HG03442 (cell line): ENCODE data around the gene SLC25A25.

Source experiments
- ATAC-seq: cut with Tn5 transposase; IDR thresholded peaks from one replicate; pipeline ENCODE4 v1.9.1; 2021; ENCODE audit warnings: mild to moderate bottlenecking, moderate library complexity; ENCODE audit not compliant: unreplicated experiment

SLC25A25 gene

GRCh38 chr9:128072144-128073021 lies 4.4 kb downstream of the SLC25A25 start:
- no peak for ATAC-seq

DNA sequence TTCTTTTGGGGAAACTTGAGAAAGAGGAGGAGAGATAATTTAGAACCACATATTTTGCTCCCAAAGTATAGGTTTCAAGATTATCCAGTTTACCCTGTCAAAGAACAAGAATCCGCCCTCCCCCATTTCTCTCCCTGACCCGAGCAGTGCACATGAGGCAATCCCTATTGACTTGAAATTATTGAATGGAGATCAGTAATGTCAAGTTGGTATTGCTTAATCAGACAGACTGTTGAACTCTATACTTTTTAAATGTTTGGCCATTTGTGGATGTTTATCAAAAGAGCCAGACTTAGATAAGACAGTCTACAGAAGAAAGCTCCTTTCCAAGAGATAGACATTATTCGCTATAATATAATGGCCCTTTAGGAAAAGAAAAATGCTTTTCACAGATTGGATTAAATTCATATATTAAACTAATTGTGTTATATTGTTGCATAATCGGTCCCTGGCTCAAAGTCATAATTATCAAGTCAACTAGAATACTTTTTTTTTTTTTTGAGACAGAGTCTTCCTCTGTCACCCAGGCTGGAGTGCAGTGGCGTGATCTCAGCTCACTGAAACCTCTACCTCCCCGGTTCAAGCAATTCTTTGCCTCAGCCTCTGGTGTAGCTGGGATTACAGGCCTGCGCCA lies 5.3 kb downstream of the SLC25A25 start:
- no peak for ATAC-seq

GRCh38 chr9:128077847-128078503 lies 9.9 kb downstream of the SLC25A25 start:
- no peak for ATAC-seq

DNA sequence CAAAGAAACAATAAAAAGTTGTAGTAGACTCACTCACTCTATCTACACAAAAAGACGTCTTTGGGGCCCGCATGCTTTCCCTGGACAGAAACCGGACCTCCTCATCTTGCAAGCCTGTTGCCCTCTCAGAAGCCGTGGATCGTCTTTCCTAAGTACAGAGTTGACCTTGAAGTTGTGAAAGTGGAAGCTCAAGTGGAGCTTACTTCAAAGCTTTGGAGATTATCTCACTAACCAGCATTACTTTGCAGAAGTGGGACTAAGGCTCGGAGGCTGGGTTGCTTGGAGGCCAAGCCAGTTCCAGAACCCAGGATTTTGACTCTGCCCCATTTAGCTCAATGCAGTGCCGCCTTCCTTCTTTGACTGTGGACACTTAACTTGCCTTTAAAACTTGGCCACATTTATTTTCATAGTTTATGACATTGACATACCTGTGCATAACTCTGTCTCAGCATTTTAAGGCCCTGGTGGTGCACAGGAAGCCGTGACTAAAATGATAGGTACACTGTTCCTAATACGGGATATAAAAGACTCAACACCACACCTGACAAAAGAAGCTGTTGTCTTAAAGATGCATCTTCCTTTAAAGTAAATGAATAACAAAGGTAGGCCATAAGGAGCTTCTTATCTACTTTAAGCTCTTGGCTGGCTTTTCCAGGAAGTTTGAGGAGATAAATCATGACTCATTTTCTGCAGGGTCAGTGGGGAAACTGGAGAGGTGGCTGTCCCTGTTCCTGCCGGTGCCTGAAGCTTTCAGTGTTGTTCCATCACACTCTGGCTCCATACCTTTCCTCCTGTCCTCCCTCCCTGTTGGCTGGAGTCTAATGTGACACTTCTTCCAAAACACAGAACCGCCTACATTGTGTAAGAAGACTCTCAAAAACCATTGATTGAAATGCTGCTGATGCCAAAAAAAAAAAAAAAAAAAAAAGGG lies 10.7 kb downstream of the SLC25A25 start:
- ATAC-seq = no peak

DNA sequence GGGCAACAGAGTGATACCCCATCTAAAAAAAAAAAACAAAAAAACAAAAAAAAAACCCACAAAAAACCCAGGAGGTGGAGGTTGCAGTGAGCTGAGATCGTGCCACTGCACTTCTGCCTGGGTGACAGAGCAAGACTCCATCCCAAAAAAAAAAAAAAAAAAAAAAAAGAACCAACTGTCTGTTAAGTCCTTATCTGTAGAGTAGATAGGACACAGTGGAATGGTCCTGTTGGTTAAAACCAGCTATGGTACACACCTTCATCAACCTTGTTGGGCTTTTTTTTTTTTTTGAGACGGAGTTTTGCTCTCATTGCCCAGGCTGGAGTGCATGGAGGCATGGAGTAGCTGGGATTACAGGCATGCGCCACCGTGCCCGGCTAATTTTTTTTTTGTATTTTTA lies 12.2 kb downstream of the SLC25A25 start:
- no peak for ATAC-seq

GRCh38 chr9:128081056-128081455 lies 13.0 kb downstream of the SLC25A25 start:
- no peak for ATAC-seq

DNA sequence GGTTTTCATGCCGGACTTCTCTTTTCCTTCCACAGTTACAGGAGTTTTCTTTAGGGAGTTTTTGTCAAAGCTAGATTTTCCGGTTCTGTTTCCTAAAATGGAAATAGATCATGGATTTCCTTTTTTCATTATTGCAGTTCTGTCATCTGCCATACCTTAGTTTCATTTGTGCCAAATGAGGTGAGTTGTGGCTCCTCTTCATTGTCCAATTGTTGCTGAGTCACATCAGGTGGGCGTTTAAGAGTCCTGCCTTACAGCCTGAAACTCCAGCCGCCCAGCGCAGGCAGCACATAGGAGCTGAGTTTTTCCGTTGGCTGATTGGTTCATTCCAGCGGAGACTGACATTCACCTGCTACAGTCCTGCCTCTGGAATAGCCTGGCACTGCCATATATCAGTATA lies 14.1 kb downstream of the SLC25A25 start:
- ATAC-seq = no peak

DNA sequence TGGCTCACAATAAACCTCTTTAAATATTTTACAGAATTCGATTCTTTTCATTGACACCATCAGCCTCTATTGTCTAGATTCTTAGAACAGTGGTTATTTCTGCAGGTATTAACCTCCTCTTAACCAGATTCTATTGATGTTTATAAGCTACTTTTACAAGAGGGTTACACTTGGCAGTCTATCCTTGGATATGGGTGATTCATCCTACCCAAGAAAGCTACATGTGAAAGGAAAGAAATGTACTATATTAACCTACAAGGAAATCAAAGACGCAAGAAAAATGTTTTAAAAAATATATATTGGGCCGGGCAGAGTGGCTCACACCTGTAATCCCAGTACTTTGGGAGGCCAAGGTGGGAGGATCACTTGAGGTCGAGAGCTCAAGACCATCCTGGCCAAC lies 16.7 kb downstream of the SLC25A25 start:
- no peak for ATAC-seq

- ATAC-seq = no peak
Observed at GRCh38 chr9:128085943-128086342, 17.9 kb downstream of the SLC25A25 start.

DNA sequence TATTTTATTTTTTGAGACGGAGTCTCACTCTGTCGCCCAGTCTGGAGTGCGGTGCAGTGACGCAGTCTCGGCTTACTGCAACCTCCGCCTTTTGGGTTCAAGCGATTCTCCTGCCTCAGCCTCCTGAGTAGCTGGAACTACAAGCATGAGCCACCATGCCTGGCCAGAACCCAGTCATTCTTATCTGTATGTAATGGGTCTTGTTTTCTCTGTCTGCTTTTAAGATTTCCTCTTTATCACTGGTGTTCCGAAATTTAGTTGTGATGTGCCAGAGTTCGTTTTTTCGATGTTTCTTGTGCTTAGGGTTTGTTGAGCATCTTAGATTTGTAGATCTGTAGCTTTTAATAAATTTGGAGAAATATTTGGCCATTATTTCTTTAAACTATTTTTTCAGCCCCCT lies 19.2 kb downstream of the SLC25A25 start:
- ATAC-seq = no peak

DNA sequence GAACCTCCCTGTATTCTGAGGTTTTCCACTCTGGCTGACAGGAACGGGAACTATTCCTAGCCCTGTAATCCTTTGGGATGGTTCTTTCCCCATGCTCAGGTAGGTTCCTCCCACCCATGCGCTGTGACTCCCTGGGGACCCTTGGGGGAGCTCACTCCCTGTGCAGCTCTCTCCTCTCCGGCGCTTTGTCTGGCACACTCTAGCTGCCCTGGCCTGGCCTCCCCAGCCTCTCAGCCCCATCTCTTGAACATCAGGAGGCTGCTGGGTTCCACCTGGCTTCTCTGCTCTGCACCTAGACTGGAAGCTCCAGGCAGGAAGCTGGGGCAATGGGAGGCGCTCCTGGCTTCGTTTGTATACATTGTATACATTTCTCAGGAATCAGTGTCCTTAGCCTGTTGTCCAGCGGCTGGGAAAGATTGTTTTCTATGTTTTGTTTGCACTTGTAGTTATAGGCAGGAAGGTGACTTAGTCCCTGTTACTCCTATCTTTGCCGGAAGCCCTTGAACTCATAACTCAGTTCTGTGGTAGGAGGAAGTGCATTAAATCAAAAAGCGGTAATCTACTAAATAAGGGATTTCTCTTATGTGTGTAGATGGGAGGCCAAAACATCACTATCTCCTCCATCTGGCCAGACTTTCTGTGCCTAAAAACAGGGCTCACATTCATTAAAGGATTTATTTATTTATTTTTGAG lies 20.4 kb downstream of the SLC25A25 start:
- ATAC-seq = no peak

- no peak for ATAC-seq
Observed at GRCh38 chr9:128089299-128089698, 21.3 kb downstream of the SLC25A25 start.

DNA sequence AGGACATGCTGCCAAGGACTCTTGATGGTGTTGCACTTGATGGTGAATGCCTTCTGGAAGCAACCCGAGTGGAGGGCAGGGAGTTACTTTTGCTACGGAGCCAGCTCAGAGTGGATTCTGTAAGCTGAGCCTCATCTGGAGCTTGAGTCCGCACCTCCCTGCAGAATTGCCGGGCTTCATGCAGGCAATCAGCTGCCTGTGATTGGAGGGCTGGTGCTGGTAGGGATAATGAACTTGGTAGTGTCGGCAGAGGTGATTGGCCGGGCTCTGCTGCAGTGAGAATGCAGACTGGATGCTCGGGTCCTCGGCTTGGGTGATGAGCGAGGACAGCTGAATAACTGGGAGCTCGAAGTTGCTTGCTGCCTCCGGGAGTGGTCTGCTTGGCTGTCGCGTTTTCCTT lies 23.1 kb downstream of the SLC25A25 start:
- no peak for ATAC-seq

- no peak for ATAC-seq
Observed at GRCh38 chr9:128091571-128091970, 23.5 kb downstream of the SLC25A25 start.

GRCh38 chr9:128092199-128092977 lies 24.4 kb downstream of the SLC25A25 start:
- ATAC-seq = no peak

DNA sequence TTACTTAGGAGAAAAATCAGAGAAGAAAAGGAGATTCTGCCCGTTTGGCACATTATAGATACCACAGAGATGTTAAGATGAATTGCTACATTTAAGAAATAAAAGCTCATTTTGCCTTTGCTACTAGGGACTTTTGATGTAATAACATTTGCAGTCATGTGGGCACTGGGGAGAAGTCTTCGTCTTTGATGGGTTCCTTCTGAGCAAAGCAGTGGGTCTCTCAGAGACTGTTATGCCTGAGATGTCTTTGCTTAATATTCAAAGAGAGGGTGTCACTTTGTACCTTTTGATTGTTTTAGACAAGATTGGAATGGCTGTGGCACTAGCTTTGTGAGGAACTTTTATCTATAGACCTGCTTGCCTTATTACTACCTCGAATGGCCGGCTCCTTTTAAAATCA lies 25.0 kb downstream of the SLC25A25 start:
- no peak for ATAC-seq

GRCh38 chr9:128094166-128094949 lies 26.3 kb downstream of the SLC25A25 start:
- peak; percentile 78 for ATAC-seq

- no peak for ATAC-seq
Observed at GRCh38 chr9:128094950-128095544, 27.0 kb downstream of the SLC25A25 start.
